OCI-LY3 (cell line): Measurements from ENCODE around the gene OR8G5.

Experiments used
- CTCF ChIP-seq: fragments of 200-600, 300-600 bp; sonication (generic); IDR thresholded peaks from 2 replicates; pipeline ENCODE4 v1.5.1; 2014; ENCODE audit warnings: antibody characterized with exemption, low read length, low read depth
- EZH2phosphoT487 ChIP-seq: fragments of 200-600 bp; shearing (Covaris generic); IDR thresholded peaks from 2 replicates; pipeline ENCODE4 v1.6.1; 2018; ENCODE audit warnings: antibody characterized with exemption, mixed run types, low read depth

GRCh38 chr11:124285610-124286344 is 29.6 kb downstream of the OR8G5 start:
- TF ChIP-seq CTCF (no peak), EZH2phosphoT487 (no peak)
